ENCODE measurements around the gene LIMS2.

GRCh38 chr2:127662937-127663565 is 12.3 kb downstream of the LIMS2 start:
- TF ChIP-seq CTCF (IDR thresholded peaks at IDR 0.05 in 4 of 5, conservative IDR thresholded peaks at IDR 0.05 in 1 of 5) (no peak), POLR2A (IDR thresholded peaks at IDR 0.05) (no peak)

All from gastrocnemius medialis (tissue), 4 donors.